Esophagus squamous epithelium (tissue), 4 donors: Measurements from ENCODE around the gene KCNH1.

ENCODE experiments used
- CTCF ChIP-seq, 6 experiments: fragments of 450-650 bp in 4 of 6; fragments of 200-600 bp in 2 of 6; sonication (generic) in 2 of 6; IDR thresholded peaks; one replicate each; pipeline ENCODE4 v1.5.1; 2016 to 2019; ENCODE audit warnings: antibody characterized with exemption in 6 of 6, mild to moderate bottlenecking in 4 of 6, moderate library complexity in 4 of 6
- POLR2A ChIP-seq, 4 donors: fragments of 450-650 bp; IDR thresholded peaks; one replicate each; pipeline ENCODE4 v1.6.1; 2017; ENCODE audit warnings: antibody characterized with exemption in 4 of 4, mild to moderate bottlenecking in 4 of 4, moderate library complexity in 3 of 4

- TF ChIP-seq CTCF (IDR thresholded peaks at IDR 0.05) (no peak), POLR2A (IDR thresholded peaks at IDR 0.05) (no peak)
Measured at GRCh38 chr1:210715072-210715471, 418.9 kb downstream of the KCNH1 start.
